ENCODE measurements around the gene DOCK1. TPM values are rescaled to one million over a fixed set of nuclear protein-coding genes. Genes with fewer than 3 reads are reported as not detected.

The DOCK1 gene
- total and polyA plus RNA-seq, 2 donors (not counting 1 experiment from before 2014, with no cell fraction given) = 20.5 to 91.0 TPM

- Histone ChIP-seq H3K36me3 (ENCODE audit: control insufficient read depth, insufficient read depth, low read length) (no peaks in the 10 kb centered on the region), H4K20me1 (ENCODE audit: control insufficient read depth, extremely low read depth, insufficient read depth, low read length) (no peaks in the 10 kb centered on the region), H2AFZ (ENCODE audit: low read length) (no peak overlapping the region), H3K4me3 (replicated peaks in 1 of 4; ENCODE audit: control extremely low read depth in 1 of 4, insufficient read depth in 1 of 4, low read depth in 3 of 4, low read length in 4 of 4) (no peak overlapping the region), H3K9ac (ENCODE audit: insufficient read depth, low read length) (no peak overlapping the region), H3K27me3 (ENCODE audit: control insufficient read depth, insufficient read depth, low read length) (no peaks in the 10 kb centered on the region), H3K27ac (ENCODE audit: insufficient read depth, low read length) (no peak overlapping the region), H3K4me1 (ENCODE audit: control insufficient read depth, extremely low read depth, insufficient read depth, low read length) (no peaks in the 10 kb centered on the region), H3K9me3 (ENCODE audit: control insufficient read depth, insufficient read depth, low read depth, low read length) (no peaks in the 10 kb centered on the region), H3K4me2 (ENCODE audit: extremely low read depth, insufficient read depth, low read length) (no peak overlapping the region), H3K79me2 (ENCODE audit: control insufficient read depth, insufficient read depth, low read length) (no peaks in the 10 kb centered on the region)
- DNase-seq (ENCODE audit: low read depth in 2 of 2) = no peak
- TF ChIP-seq, protein P1, sequence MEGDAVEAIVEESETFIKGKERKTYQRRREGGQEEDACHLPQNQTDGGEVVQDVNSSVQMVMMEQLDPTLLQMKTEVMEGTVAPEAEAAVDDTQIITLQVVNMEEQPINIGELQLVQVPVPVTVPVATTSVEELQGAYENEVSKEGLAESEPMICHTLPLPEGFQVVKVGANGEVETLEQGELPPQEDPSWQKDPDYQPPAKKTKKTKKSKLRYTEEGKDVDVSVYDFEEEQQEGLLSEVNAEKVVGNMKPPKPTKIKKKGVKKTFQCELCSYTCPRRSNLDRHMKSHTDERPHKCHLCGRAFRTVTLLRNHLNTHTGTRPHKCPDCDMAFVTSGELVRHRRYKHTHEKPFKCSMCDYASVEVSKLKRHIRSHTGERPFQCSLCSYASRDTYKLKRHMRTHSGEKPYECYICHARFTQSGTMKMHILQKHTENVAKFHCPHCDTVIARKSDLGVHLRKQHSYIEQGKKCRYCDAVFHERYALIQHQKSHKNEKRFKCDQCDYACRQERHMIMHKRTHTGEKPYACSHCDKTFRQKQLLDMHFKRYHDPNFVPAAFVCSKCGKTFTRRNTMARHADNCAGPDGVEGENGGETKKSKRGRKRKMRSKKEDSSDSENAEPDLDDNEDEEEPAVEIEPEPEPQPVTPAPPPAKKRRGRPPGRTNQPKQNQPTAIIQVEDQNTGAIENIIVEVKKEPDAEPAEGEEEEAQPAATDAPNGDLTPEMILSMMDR (conservative IDR thresholded peaks at IDR 0.05 in 1 of 2, IDR thresholded peaks at IDR 0.05 in 1 of 2; ENCODE audit: low read depth in 1 of 2, low read length in 2 of 2) = no peak
- no peak for TF ChIP-seq EZH2 (IDR thresholded peaks at IDR 0.05; ENCODE audit: low read length, missing control alignments)
Measured at GRCh38 chr10:127319691-127320090, 414.5 kb downstream of the DOCK1 start.

GRCh38 chr10:127320176-127320575, 414.9 kb downstream of the DOCK1 start:
- H3K4me2 ChIP-seq (ENCODE audit: extremely low read depth, insufficient read depth, low read length) = no peak overlapping the region
- H3K36me3 ChIP-seq (ENCODE audit: control insufficient read depth, insufficient read depth, low read length) = no peaks in the 10 kb centered on the region
- no peaks in the 10 kb centered on the region for H3K27me3 ChIP-seq (ENCODE audit: control insufficient read depth, insufficient read depth, low read length)
- no peaks in the 10 kb centered on the region for H3K79me2 ChIP-seq (ENCODE audit: control insufficient read depth, insufficient read depth, low read length)
- no peaks in the 10 kb centered on the region for H4K20me1 ChIP-seq (ENCODE audit: control insufficient read depth, extremely low read depth, insufficient read depth, low read length)
- no peaks in the 10 kb centered on the region for H3K9me3 ChIP-seq (ENCODE audit: control insufficient read depth, insufficient read depth, low read depth, low read length)
- DNase-seq (ENCODE audit: low read depth in 2 of 2) = peak in 1 of 2 donors; percentile 6
- no peak overlapping the region for H3K4me3 ChIP-seq (replicated peaks in 1 of 4; ENCODE audit: control extremely low read depth in 1 of 4, insufficient read depth in 1 of 4, low read depth in 3 of 4, low read length in 4 of 4)
- no peaks in the 10 kb centered on the region for H3K4me1 ChIP-seq (ENCODE audit: control insufficient read depth, extremely low read depth, insufficient read depth, low read length)
- no peak overlapping the region for H3K27ac ChIP-seq (ENCODE audit: insufficient read depth, low read length)
- no peak overlapping the region for H2AFZ ChIP-seq (ENCODE audit: low read length)
- no peak overlapping the region for H3K9ac ChIP-seq (ENCODE audit: insufficient read depth, low read length)
- TF ChIP-seq EZH2 (IDR thresholded peaks at IDR 0.05; ENCODE audit: low read length, missing control alignments) = no peak

GRCh38 chr10:127322286-127322685, 417.1 kb downstream of the DOCK1 start:
- DNase-seq (ENCODE audit: low read depth in 2 of 2) = no peak
- no peak overlapping the region for H3K9ac ChIP-seq (ENCODE audit: insufficient read depth, low read length)

More at GRCh38 chr10:127322286-127322685, 417.1 kb downstream of the DOCK1 start:
- H2AFZ ChIP-seq (ENCODE audit: low read length) = no peak overlapping the region
- no peaks in the 10 kb centered on the region for H3K27me3 ChIP-seq (ENCODE audit: control insufficient read depth, insufficient read depth, low read length)
- no peak overlapping the region for H3K4me2 ChIP-seq (ENCODE audit: extremely low read depth, insufficient read depth, low read length)
- H3K9me3 ChIP-seq (ENCODE audit: control insufficient read depth, insufficient read depth, low read depth, low read length) = no peaks in the 10 kb centered on the region
- no peaks in the 10 kb centered on the region for H3K4me1 ChIP-seq (ENCODE audit: control insufficient read depth, extremely low read depth, insufficient read depth, low read length)
- H4K20me1 ChIP-seq (ENCODE audit: control insufficient read depth, extremely low read depth, insufficient read depth, low read length) = no peaks in the 10 kb centered on the region
- no peak overlapping the region for H3K27ac ChIP-seq (ENCODE audit: insufficient read depth, low read length)
- no peaks in the 10 kb centered on the region for H3K36me3 ChIP-seq (ENCODE audit: control insufficient read depth, insufficient read depth, low read length)
- TF ChIP-seq, protein P1 (conservative IDR thresholded peaks at IDR 0.05 in 1 of 2, IDR thresholded peaks at IDR 0.05 in 1 of 2; ENCODE audit: low read depth in 1 of 2, low read length in 2 of 2) = no peak
- TF ChIP-seq EZH2 (IDR thresholded peaks at IDR 0.05; ENCODE audit: low read length, missing control alignments) = no peak
- H3K4me3 ChIP-seq (replicated peaks in 1 of 4; ENCODE audit: control extremely low read depth in 1 of 4, insufficient read depth in 1 of 4, low read depth in 3 of 4, low read length in 4 of 4) = no peak overlapping the region
- H3K79me2 ChIP-seq (ENCODE audit: control insufficient read depth, insufficient read depth, low read length) = no peaks in the 10 kb centered on the region

Data from fibroblast of lung (primary cell).